Lower leg skin (tissue), 4 donors: ENCODE measurements around the gene PTPRN2. TPM values are rescaled to one million over a fixed set of nuclear protein-coding genes. Genes with fewer than 3 reads are reported as not detected.

ENCODE experiments used
- DNase-seq, 2 donors: peaks; one replicate each; pipeline ENCODE4 v3.0.0-alpha.2; 2019; ENCODE audit warnings: low spot score in 2 of 2
- H3K4me3 ChIP-seq: fragments of 200-600 bp; sonication (generic); 2 replicates; pipeline ENCODE4 v1.5.1; 2017; ENCODE audit warnings: mild to moderate bottlenecking, low read depth; ENCODE audit not compliant: poor library complexity, severe bottlenecking
- CTCF ChIP-seq, 3 donors: fragments of 450-650 bp; IDR thresholded peaks; one replicate each; pipeline ENCODE4 v1.5.1; 2016; ENCODE audit warnings: antibody characterized with exemption in 3 of 3, mild to moderate bottlenecking in 3 of 3, moderate library complexity in 2 of 3
- POLR2A ChIP-seq, 2 donors: fragments of 450-650 bp; IDR thresholded peaks; one replicate each; pipeline ENCODE4 v1.6.1; 2016 to 2017; ENCODE audit warnings: antibody characterized with exemption in 2 of 2, mild to moderate bottlenecking in 1 of 2, moderate library complexity in 1 of 2
- WGBS, 2 donors: methylation state at CpG; one replicate each; pipeline ENCODE4 v1.1.5; 2018; 5-methylcytosine and 5-hydroxymethylcytosine counted together
- intact Hi-C: fragments of 100-400 bp; cut with DNase I; formaldehyde crosslinking; loops from one replicate; pipeline ENCODE4 v1.15.0; 2023; ENCODE audit warnings: low total_unique reads
- total RNA-seq, 4 donors: library from RNA; depleted of rRNA; stranded (reverse); fragments of >200 nt; gene quantifications; one replicate each; pipeline ENCODE4 v1.1.0, GENCODE V29; 2016

The PTPRN2 gene
- total RNA-seq, 4 donors from 2014 or later: 0.11 to 1.6 (median 0.92) TPM

- H3K4me3 ChIP-seq: no peak overlapping the region
- WGBS, 2 donors: 70 to 72% methylated on average over 29 to 36 of the region's 36 CpGs
- intact Hi-C loops: no loop called here
- no peak for DNase-seq
- TF ChIP-seq CTCF (IDR thresholded peaks at IDR 0.05): no peak
- no peak for TF ChIP-seq POLR2A (IDR thresholded peaks at IDR 0.05)
These were observed 710.9 kb downstream of the PTPRN2 start for GRCh38 chr7:157876469-157877285.

GRCh38 chr7:157875230-157876179 lies 712.1 kb downstream of the PTPRN2 start:
- no peak overlapping the region for H3K4me3 ChIP-seq
- DNase-seq: no peak
- TF ChIP-seq CTCF (IDR thresholded peaks at IDR 0.05) (no peak), POLR2A (IDR thresholded peaks at IDR 0.05) (no peak)
- intact Hi-C loops: no loop called here
- whole genome bisulfite sequencing, 2 donors: 31 to 39% methylated on average over 18 to 28 of the region's 30 CpGs

- intact Hi-C loops: no loop called here
- no peak overlapping the region for H3K4me3 ChIP-seq
- no peak for DNase-seq
- TF ChIP-seq POLR2A (IDR thresholded peaks at IDR 0.05) (no peak), CTCF (IDR thresholded peaks at IDR 0.05) (no peak)
- WGBS, 2 donors: 47 to 56% methylated on average over 11 to 12 of the region's 12 CpGs
These were observed 712.8 kb downstream of the PTPRN2 start for GRCh38 chr7:157874870-157875229.

- no peak for TF ChIP-seq POLR2A (IDR thresholded peaks at IDR 0.05)
- TF ChIP-seq CTCF (IDR thresholded peaks at IDR 0.05): no peak
- intact Hi-C loops: no loop called here
- WGBS, 2 donors: 84 to 88% methylated on average over 14 of the region's 14 CpGs
- DNase-seq: no peak
- no peak overlapping the region for H3K4me3 ChIP-seq
These were observed 713.3 kb downstream of the PTPRN2 start for GRCh38 chr7:157874208-157874816.

GRCh38 chr7:157873664-157874063 lies 714.0 kb downstream of the PTPRN2 start:
- TF ChIP-seq POLR2A (IDR thresholded peaks at IDR 0.05) (no peak), CTCF (IDR thresholded peaks at IDR 0.05) (no peak)
- WGBS, 2 donors: 80 to 83% methylated on average over 16 to 17 of the region's 17 CpGs
- intact Hi-C loops: no loop called here
- no peak overlapping the region for H3K4me3 ChIP-seq
- DNase-seq: no peak
